T-helper 2 cell treated with Interferon-gamma antibody and Interleukin-4, amounts not matched to agents 5 μg/mL and 100 μg/mL, for 36 hours (primary cell): ENCODE measurements around the gene ZNF805.

Experiments used
- DNase-seq: peaks from one replicate; pipeline ENCODE4 v3.0.0; 2021; ENCODE audit warnings: low spot score
- H3K27ac Mint-ChIP-seq: one replicate; pipeline ENCODE4 v1.8.0; 2021; ENCODE audit warnings: mild to moderate bottlenecking, mixed read lengths
- H3K27me3 Mint-ChIP-seq: one replicate; pipeline ENCODE4 v1.8.0; 2021; ENCODE audit warnings: low read depth, mixed read lengths
- H3K36me3 Mint-ChIP-seq: one replicate; pipeline ENCODE4 v1.8.0; 2021; ENCODE audit warnings: low read depth, mixed read lengths
- H3K4me1 Mint-ChIP-seq: one replicate; pipeline ENCODE4 v1.8.0; 2021; ENCODE audit warnings: low read depth, mixed read lengths
- H3K4me3 Mint-ChIP-seq: one replicate; pipeline ENCODE4 v1.8.0; 2022; ENCODE audit warnings: mild to moderate bottlenecking, moderate library complexity, mixed read lengths
- H3K9me3 Mint-ChIP-seq: one replicate; pipeline ENCODE4 v1.8.0; 2021; ENCODE audit warnings: mixed read lengths

ZNF805 gene

DNA sequence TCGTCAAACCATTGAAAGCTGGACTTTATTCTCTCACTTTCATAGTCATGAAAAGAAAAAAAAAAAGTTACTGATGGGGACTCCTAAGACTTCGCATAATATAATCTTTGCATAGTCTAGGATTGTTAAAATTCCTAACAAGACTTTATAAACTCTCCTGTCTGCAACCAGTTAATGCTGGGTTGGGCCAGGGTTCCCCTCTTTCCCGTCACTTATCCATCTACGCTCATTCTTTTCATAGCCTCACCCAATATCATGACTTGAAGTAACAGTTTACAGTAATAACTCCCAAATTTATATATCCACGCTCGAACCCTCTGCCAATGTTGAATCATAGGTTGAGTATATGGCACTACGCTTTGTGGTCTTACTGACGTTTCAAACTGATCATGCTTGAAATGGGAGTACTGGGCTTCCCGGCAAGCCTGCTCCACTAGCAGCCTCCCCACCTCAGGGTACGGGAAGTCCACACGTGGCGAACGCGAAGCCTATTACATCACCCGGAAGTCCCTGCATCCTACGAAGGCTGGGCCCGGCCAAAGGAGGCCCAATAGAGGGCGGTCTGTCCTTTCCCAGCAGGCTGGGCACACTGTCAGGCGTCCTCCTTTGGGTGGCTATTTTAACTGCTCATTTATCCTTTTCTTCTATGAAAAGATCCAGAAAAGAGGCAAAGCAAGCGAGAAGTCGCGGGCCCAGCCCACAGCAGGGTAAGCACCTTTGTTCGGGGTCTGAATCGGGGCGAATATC, 39.2 kb downstream of the ZNF805 start:
- Mint-ChIP-seq H3K4me3 (no peak overlapping the region), H3K27me3 (no peaks in the 10 kb centered on the region), H3K27ac (peak overlapping the region; percentile 49), H3K4me1 (peaks cover 21% of the 10 kb centered on the region), H3K9me3 (no peaks in the 10 kb centered on the region), H3K36me3 (peaks cover 33% of the 10 kb centered on the region)
- peak; percentile 81 for DNase-seq

GRCh38 chr19:57280165-57280961, 39.9 kb downstream of the ZNF805 start, which contains the start of gene ZNF460:
TSS of gene ZNF460 (plus strand) at chr19:57280485. CDS start at chr19:57280807, 322 bp downstream.
- H3K36me3 Mint-ChIP-seq, result peaks cover 39% of the 10 kb centered on the region
- peak; percentile 96 for DNase-seq
- no peak within 1 kb of the TSS for H3K4me3 Mint-ChIP-seq
- H3K27ac Mint-ChIP-seq, result no peak within 1 kb of the TSS
- peaks cover 21% of the 10 kb centered on the region for H3K4me1 Mint-ChIP-seq
- H3K27me3 Mint-ChIP-seq, result no peaks in the 10 kb centered on the region
- H3K9me3 Mint-ChIP-seq, result peaks cover 4% of the 10 kb centered on the region

DNA sequence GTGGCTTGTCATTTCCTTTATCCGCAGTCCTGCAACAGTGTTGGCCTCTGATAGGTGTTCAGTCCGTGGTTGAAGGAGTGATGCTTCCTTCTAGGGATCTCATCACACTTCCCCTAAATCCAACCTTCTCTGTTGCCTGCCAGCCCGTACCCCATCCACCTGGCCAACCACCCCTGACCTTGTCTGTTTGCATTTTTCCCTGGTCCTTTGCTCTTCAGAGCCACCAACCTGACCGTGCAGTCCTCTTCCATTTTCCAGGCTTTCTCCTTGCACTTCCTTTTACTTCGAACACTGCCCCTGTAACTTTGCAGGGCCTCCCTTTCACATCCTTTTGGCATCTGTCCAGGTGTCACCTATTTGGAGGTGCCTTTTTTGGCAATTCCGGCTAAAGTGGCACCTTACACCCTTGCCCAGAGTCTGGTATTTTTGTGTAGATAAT, 40.5 kb downstream of the ZNF805 start:
- H3K36me3 Mint-ChIP-seq, result peaks cover 45% of the 10 kb centered on the region
- H3K9me3 Mint-ChIP-seq, result peaks cover 8% of the 10 kb centered on the region
- H3K27me3 Mint-ChIP-seq, result no peaks in the 10 kb centered on the region
- no peak overlapping the region for H3K4me3 Mint-ChIP-seq
- H3K4me1 Mint-ChIP-seq, result peaks cover 21% of the 10 kb centered on the region
- no peak overlapping the region for H3K27ac Mint-ChIP-seq
- peak; percentile 5 for DNase-seq

- peaks cover 21% of the 10 kb centered on the region for H3K4me1 Mint-ChIP-seq
- H3K9me3 Mint-ChIP-seq, result peaks cover 15% of the 10 kb centered on the region
- H3K27me3 Mint-ChIP-seq, result no peaks in the 10 kb centered on the region
- peak overlapping the region; percentile 75 for H3K27ac Mint-ChIP-seq
- DNase-seq, result peak; percentile 15
- H3K36me3 Mint-ChIP-seq, result peaks cover 57% of the 10 kb centered on the region
- peak overlapping the region; percentile 78 for H3K4me3 Mint-ChIP-seq
Measured at GRCh38 chr19:57282011-57282643, 41.7 kb downstream of the ZNF805 start.

DNA sequence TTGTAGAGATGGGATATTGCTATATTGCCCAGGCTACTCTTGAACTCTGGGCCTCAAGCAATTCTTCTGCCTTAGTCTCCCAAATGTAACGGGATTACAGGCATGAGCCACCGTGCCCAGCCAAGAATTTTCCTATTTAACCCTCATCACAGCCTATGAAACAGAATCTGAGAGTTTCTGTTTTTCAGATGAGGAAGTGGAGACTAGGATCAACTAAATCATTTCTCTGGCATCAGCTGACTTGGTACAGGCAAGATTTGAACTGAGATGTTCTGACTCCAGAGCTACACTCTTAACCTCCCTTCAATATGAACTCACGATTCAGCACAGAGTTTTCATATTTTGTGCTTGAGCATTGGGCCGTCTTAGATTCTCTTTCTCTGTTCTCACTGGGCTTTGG, 47.9 kb downstream of the ZNF805 start:
- Mint-ChIP-seq H3K27ac (no peak overlapping the region), H3K4me1 (no peaks in the 10 kb centered on the region), H3K36me3 (peaks cover 91% of the 10 kb centered on the region), H3K4me3 (no peak overlapping the region), H3K9me3 (peaks cover 63% of the 10 kb centered on the region), H3K27me3 (no peaks in the 10 kb centered on the region)
- no peak for DNase-seq

- no peak overlapping the region for H3K27ac Mint-ChIP-seq
- peaks cover 80% of the 10 kb centered on the region for H3K9me3 Mint-ChIP-seq
- H3K4me3 Mint-ChIP-seq, result no peak overlapping the region
- H3K27me3 Mint-ChIP-seq, result no peaks in the 10 kb centered on the region
- H3K36me3 Mint-ChIP-seq, result peaks cover 95% of the 10 kb centered on the region
- H3K4me1 Mint-ChIP-seq, result no peaks in the 10 kb centered on the region
- DNase-seq, result no peak
Measured at GRCh38 chr19:57290970-57291369, 50.5 kb downstream of the ZNF805 start.

GRCh38 chr19:57292547-57292946, 52.1 kb downstream of the ZNF805 start:
- H3K4me3 Mint-ChIP-seq, result no peak overlapping the region

GRCh38 chr19:57293719-57294118, 53.3 kb downstream of the ZNF805 start:
- H3K9me3 Mint-ChIP-seq, result peaks cover 80% of the 10 kb centered on the region

More at GRCh38 chr19:57292547-57292946, 52.1 kb downstream of the ZNF805 start:
- Mint-ChIP-seq H3K9me3 (peaks cover 80% of the 10 kb centered on the region), H3K27me3 (no peaks in the 10 kb centered on the region), H3K36me3 (peaks cover 93% of the 10 kb centered on the region), H3K27ac (no peak overlapping the region), H3K4me1 (no peaks in the 10 kb centered on the region)
- no peak for DNase-seq

GRCh38 chr19:57302020-57302465, 61.6 kb downstream of the ZNF805 start:
- Mint-ChIP-seq H3K4me3 (no peak overlapping the region), H3K9me3 (peaks cover 46% of the 10 kb centered on the region), H3K36me3 (peaks cover 73% of the 10 kb centered on the region), H3K27ac (no peak overlapping the region), H3K4me1 (no peaks in the 10 kb centered on the region), H3K27me3 (no peaks in the 10 kb centered on the region)
- no peak for DNase-seq

More at GRCh38 chr19:57293719-57294118, 53.3 kb downstream of the ZNF805 start:
- Mint-ChIP-seq H3K27ac (no peak overlapping the region), H3K4me1 (no peaks in the 10 kb centered on the region), H3K36me3 (peaks cover 93% of the 10 kb centered on the region), H3K27me3 (no peaks in the 10 kb centered on the region), H3K4me3 (no peak overlapping the region)
- DNase-seq, result no peak

DNA sequence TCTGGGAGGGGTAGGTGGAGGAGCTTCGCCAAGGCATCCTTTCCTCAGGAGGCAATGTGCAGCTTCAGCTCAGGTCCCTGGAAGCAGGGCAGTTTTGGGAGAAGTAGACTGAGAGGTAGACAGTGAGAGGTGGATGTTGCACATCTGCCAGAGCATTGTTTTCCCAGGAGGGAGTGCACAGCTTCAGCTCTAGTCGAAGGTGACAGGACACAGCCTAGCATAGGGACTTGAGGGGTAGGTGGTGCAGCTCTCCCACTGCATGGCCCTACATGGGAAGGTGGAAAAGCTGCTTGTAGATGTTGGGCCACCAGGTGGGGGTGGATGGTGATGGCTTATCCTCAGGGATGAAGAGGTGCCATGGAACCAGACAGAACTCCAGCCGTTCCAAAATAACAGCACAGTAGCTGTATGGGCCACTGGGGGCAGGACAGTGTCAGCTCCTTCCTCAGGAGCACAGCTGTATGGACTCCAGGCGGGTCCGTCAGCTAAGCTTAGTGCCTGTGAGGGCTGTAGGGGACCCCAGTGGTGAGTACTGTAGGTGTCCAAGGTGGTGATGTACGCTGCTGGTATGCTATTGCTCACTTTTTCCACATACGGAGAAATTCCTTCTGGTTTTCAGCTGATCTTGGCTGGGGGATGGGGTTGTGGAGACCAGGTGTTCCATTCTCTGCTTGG, 62.4 kb downstream of the ZNF805 start:
- peaks cover 65% of the 10 kb centered on the region for H3K36me3 Mint-ChIP-seq
- peaks cover 39% of the 10 kb centered on the region for H3K9me3 Mint-ChIP-seq

More for the DNA sequence above, 62.4 kb downstream of the ZNF805 start:
- Mint-ChIP-seq H3K4me1 (no peaks in the 10 kb centered on the region), H3K4me3 (no peak overlapping the region), H3K27me3 (no peaks in the 10 kb centered on the region), H3K27ac (no peak overlapping the region)
- DNase-seq, result no peak
